GM12801 (cell line): ENCODE data around the gene ZMAT1.

Source experiments
- TF ChIP-seq, protein P1 (sequence below): IDR thresholded peaks from one replicate; pipeline ENCODE4 v1.5.1; 2011; ENCODE audit warnings: control low read depth; ENCODE audit not compliant: insufficient read length; ENCODE audit errors: extremely low read depth

The ZMAT1 gene

GRCh38 chrX:101931488-101932248 is at the start of gene ZMAT1:
ZMAT1 (minus strand) TSS chrX:101932027; CDS start chrX:101932008, 19 bp downstream.
- TF ChIP-seq, protein P1, sequence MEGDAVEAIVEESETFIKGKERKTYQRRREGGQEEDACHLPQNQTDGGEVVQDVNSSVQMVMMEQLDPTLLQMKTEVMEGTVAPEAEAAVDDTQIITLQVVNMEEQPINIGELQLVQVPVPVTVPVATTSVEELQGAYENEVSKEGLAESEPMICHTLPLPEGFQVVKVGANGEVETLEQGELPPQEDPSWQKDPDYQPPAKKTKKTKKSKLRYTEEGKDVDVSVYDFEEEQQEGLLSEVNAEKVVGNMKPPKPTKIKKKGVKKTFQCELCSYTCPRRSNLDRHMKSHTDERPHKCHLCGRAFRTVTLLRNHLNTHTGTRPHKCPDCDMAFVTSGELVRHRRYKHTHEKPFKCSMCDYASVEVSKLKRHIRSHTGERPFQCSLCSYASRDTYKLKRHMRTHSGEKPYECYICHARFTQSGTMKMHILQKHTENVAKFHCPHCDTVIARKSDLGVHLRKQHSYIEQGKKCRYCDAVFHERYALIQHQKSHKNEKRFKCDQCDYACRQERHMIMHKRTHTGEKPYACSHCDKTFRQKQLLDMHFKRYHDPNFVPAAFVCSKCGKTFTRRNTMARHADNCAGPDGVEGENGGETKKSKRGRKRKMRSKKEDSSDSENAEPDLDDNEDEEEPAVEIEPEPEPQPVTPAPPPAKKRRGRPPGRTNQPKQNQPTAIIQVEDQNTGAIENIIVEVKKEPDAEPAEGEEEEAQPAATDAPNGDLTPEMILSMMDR = no peak

- TF ChIP-seq, protein P1 = no peak
Observed at GRCh38 chrX:101977106-101977505, 45.3 kb upstream of the ZMAT1 start.

DNA sequence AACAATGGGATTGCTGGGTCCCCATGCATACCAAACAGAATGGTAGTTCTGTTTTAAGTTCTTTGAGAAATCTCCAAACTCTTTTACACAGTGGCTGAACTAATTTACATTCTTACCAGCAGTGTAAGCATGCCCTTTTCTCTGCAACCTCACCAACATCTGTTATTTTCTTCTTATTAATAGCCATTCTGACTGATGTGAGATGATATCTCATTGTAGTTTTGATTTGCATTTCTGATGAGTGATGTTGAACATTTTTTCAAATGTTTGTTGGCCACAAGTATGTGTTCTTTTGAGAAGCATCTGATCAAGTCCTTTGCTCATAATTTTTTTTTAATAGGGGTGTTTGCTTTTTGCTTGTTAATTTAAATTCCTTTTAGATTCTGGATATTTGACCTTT is 41.2 kb upstream of the ZMAT1 start:
- TF ChIP-seq, protein P1 = no peak

DNA sequence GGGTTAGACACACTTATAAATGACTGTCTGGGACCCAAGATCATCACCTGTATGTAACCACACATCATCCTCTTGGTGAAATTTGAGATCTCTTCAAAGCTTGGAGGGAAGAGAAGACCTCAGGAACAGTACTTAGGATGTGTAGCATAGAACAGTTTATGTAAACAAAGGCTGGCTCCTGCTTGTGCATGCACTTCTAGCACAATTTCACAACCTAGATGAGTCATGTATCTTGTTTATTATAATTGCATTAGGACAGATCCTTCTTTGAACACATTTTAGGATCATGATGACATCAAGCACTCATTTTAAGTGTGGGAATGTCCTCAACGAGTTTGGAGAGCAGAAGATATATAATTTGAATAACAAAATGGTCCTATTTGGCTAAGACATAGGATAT is 26.3 kb upstream of the ZMAT1 start:
- TF ChIP-seq, protein P1 = no peak

GRCh38 chrX:101957174-101957573 is 25.3 kb upstream of the ZMAT1 start:
- TF ChIP-seq, protein P1 = no peak

GRCh38 chrX:101956556-101956955 is 24.7 kb upstream of the ZMAT1 start:
- TF ChIP-seq, protein P1 = no peak

GRCh38 chrX:101950581-101950980 is 18.8 kb upstream of the ZMAT1 start:
- TF ChIP-seq, protein P1 = no peak

DNA sequence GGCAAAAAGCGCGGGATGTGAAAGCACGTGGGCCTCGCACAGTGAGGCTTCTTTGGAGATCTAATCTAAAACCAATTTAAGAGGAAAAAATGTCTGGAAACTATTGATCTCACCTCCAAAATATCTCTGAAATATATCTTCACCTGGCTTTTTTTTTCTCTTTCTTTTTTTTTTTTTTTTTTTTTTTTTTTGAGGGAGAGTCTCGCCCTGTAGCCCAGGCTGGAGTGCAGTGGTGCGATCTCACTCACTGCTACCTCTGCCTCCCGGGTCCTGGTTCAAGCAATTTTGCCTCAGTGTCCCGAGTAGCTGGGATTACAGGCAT is 383 bp upstream of the ZMAT1 start:
- TF ChIP-seq, protein P1 = no peak
